ENCODE measurements around the gene CAMSAP2. TPM values are rescaled to one million over a fixed set of nuclear protein-coding genes. Genes with fewer than 3 reads are reported as not detected.
A peak's percentile ranks its signal among the peaks of the same experiment; 100 is the strongest.
"Not testable (repeated sequence)": the region's sequence is repeated elsewhere in the genome, so short reads cannot be mapped to it uniquely, and the experiment has no call there.

Gene CAMSAP2
- total RNA-seq, 2 donors from 2014 or later, result 8.8 to 19.1 TPM

DNA sequence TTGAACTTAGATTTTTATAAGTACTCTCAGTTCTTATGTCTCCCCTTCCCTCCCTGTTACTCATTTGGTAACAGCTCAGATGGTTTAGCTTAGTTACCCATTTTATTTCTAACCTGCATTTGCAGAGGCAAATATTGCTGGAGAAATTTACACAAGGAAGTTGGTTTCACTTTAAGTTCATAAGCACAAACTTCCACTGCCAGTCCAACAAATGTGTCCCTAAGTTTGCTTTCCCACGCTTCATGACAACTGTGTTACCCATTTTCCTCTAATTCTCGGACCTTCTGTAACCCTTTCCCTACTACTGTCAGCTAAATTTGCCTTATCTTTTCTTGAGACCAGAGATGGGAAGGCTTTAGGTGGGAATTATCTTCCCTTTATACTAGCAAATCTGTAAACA lies 70.2 kb downstream of the CAMSAP2 start:
- intact Hi-C loops (cut with DNase I), result no loop called here
- 20 to 23% methylated on average over 2 of the region's 2 CpGs for WGBS, 2 donors
- H3K36me3 ChIP-seq (replicated peaks in 1 of 2; ENCODE audit: insufficient read depth in 1 of 2, low read depth in 2 of 2), result no peaks in the 10 kb centered on the region
- ATAC-seq (peak; percentile 64), DNase-seq (peak in 3 of 4 donors; percentile 22 to 50 (median 50))
- H3K27me3 ChIP-seq, result no peaks in the 10 kb centered on the region
- TF ChIP-seq POLR2A (IDR thresholded peaks at IDR 0.05), result no peak
- TF ChIP-seq, protein P1, sequence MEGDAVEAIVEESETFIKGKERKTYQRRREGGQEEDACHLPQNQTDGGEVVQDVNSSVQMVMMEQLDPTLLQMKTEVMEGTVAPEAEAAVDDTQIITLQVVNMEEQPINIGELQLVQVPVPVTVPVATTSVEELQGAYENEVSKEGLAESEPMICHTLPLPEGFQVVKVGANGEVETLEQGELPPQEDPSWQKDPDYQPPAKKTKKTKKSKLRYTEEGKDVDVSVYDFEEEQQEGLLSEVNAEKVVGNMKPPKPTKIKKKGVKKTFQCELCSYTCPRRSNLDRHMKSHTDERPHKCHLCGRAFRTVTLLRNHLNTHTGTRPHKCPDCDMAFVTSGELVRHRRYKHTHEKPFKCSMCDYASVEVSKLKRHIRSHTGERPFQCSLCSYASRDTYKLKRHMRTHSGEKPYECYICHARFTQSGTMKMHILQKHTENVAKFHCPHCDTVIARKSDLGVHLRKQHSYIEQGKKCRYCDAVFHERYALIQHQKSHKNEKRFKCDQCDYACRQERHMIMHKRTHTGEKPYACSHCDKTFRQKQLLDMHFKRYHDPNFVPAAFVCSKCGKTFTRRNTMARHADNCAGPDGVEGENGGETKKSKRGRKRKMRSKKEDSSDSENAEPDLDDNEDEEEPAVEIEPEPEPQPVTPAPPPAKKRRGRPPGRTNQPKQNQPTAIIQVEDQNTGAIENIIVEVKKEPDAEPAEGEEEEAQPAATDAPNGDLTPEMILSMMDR (IDR thresholded peaks at IDR 0.05), result no peak
- H3K4me3 ChIP-seq, result no peak overlapping the region
- peaks cover 22% of the 10 kb centered on the region for H3K4me1 ChIP-seq
- peak overlapping the region; percentile 5 to 66 (median 45) for H3K27ac ChIP-seq
- H3K9me3 ChIP-seq, result no peaks in the 10 kb centered on the region

- H3K4me1 ChIP-seq, result peaks cover 16% of the 10 kb centered on the region
- no peak for DNase-seq
- H3K9me3 ChIP-seq, result no peaks in the 10 kb centered on the region
- no peak overlapping the region for H3K27ac ChIP-seq
- no peak for ATAC-seq
- no peak for TF ChIP-seq POLR2A (IDR thresholded peaks at IDR 0.05)
- TF ChIP-seq, protein P1 (IDR thresholded peaks at IDR 0.05), result no peak
- H3K36me3 ChIP-seq (replicated peaks in 1 of 2; ENCODE audit: insufficient read depth in 1 of 2, low read depth in 2 of 2), result no peaks in the 10 kb centered on the region
- 60 to 69% methylated on average over 4 of the region's 4 CpGs for WGBS, 2 donors
- H3K4me3 ChIP-seq, result no peak overlapping the region
- no peaks in the 10 kb centered on the region for H3K27me3 ChIP-seq
- intact Hi-C loops (cut with DNase I), result no loop called here
Observed at GRCh38 chr1:200811704-200812103, 73.0 kb downstream of the CAMSAP2 start.

DNA sequence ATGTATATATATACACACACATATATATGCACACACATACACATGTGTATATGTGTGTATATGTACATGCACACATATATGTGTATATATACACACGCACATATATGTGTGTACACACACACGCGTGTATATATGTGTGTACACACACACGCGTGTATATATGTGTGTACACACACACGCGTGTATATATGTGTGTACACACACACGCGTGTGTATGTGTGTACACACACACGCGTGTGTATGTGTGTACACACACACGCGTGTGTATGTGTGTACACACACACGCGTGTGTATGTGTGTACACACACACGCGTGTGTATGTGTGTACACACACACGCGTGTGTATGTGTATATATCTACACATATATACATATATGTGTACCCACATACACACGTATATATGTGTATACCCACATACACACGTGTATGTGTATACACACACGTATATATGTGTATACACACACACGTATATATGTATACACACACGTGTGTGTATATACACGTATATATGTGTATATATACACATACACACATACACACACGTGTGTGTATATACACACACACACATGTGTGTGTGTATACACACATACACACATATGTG lies 78.0 kb downstream of the CAMSAP2 start:
- 85 to 92% methylated on average over 25 to 26 of the region's 26 CpGs for WGBS, 2 donors
- H3K36me3 ChIP-seq (replicated peaks in 1 of 2; ENCODE audit: insufficient read depth in 1 of 2, low read depth in 2 of 2); H3K9me3 ChIP-seq; H3K27ac ChIP-seq; DNase-seq; H3K27me3 ChIP-seq; ATAC-seq; H3K4me1 ChIP-seq; intact Hi-C loops (cut with DNase I); H3K4me3 ChIP-seq: not testable (repeated sequence)

- no peaks in the 10 kb centered on the region for H3K4me1 ChIP-seq
- no peaks in the 10 kb centered on the region for H3K27me3 ChIP-seq
- WGBS, 2 donors, result 44 to 63% methylated on average over 1 of the region's 1 CpG
- H3K9me3 ChIP-seq, result no peaks in the 10 kb centered on the region
- no peak overlapping the region for H3K27ac ChIP-seq
- no peak overlapping the region for H3K4me3 ChIP-seq
- TF ChIP-seq POLR2A (IDR thresholded peaks at IDR 0.05), result no peak
- TF ChIP-seq, protein P1 (IDR thresholded peaks at IDR 0.05), result no peak
- H3K36me3 ChIP-seq (replicated peaks in 1 of 2; ENCODE audit: insufficient read depth in 1 of 2, low read depth in 2 of 2), result no peaks in the 10 kb centered on the region
- DNase-seq, result no peak
- intact Hi-C loops (cut with DNase I), result no loop called here
- no peak for ATAC-seq
Observed at GRCh38 chr1:200818248-200818647, 79.6 kb downstream of the CAMSAP2 start.

GRCh38 chr1:200819726-200820125 lies 81.0 kb downstream of the CAMSAP2 start:
- no peak for ATAC-seq
- no peaks in the 10 kb centered on the region for H3K9me3 ChIP-seq

More at GRCh38 chr1:200819726-200820125, 81.0 kb downstream of the CAMSAP2 start:
- DNase-seq, result no peak
- WGBS, 2 donors, result 94% methylated on average over 2 of the region's 2 CpGs
- no peak overlapping the region for H3K27ac ChIP-seq
- H3K4me3 ChIP-seq, result no peak overlapping the region
- intact Hi-C loops (cut with DNase I), result no loop called here
- no peaks in the 10 kb centered on the region for H3K4me1 ChIP-seq
- no peak for TF ChIP-seq POLR2A (IDR thresholded peaks at IDR 0.05)
- TF ChIP-seq, protein P1 (IDR thresholded peaks at IDR 0.05), result no peak
- H3K27me3 ChIP-seq, result no peaks in the 10 kb centered on the region
- no peaks in the 10 kb centered on the region for H3K36me3 ChIP-seq (replicated peaks in 1 of 2; ENCODE audit: insufficient read depth in 1 of 2, low read depth in 2 of 2)
